HepG2 (cell line): ENCODE results near the gene MFAP1. TPM values are rescaled to one million over a fixed set of nuclear protein-coding genes. Genes with fewer than 3 reads are reported as not detected.

Experiments
- BORCS8-MEF2B ChIP-seq: sonication (generic); formaldehyde crosslinking; IDR thresholded peaks from 2 replicates; pipeline ENCODE4 v1.8.0; 2022; ENCODE audit warnings: mild to moderate bottlenecking, missing genetic modification reagents
- CCDC6 ChIP-seq: sonication (generic); formaldehyde crosslinking; IDR thresholded peaks from 2 replicates; pipeline ENCODE4 v1.8.1; 2022; ENCODE audit warnings: mild to moderate bottlenecking, missing genetic modification reagents, moderate library complexity
- FOXO1 ChIP-seq: sonication (generic); formaldehyde crosslinking; IDR thresholded peaks from 2 replicates; pipeline ENCODE4 v1.4.0; 2020; ENCODE audit warnings: missing genetic modification reagents
- GABPB1 ChIP-seq: IDR thresholded peaks from 2 replicates; pipeline ENCODE4 v1.6.1; 2016; ENCODE audit warnings: mild to moderate bottlenecking, missing genetic modification reagents, moderate library complexity, missing compliant biosample characterization
- ISX ChIP-seq: sonication (generic); formaldehyde crosslinking; conservative IDR thresholded peaks from 2 replicates; pipeline ENCODE4 v1.5.0; 2020; ENCODE audit warnings: missing genetic modification reagents
- PAF1 ChIP-seq: IDR thresholded peaks from 2 replicates; pipeline ENCODE4 v1.6.1; 2016; ENCODE audit warnings: missing genetic modification reagents, missing compliant biosample characterization
- RAD51 ChIP-seq: fragments of 450-650 bp; IDR thresholded peaks from 2 replicates; pipeline ENCODE4 v1.6.1; 2016; ENCODE audit warnings: borderline replicate concordance
- RELA ChIP-seq: sonication (generic); formaldehyde crosslinking; IDR thresholded peaks from 2 replicates; pipeline ENCODE4 v1.4.0; 2020; ENCODE audit warnings: missing genetic modification reagents
- TEAD2 ChIP-seq: sonication (generic); formaldehyde crosslinking; IDR thresholded peaks from 2 replicates; pipeline ENCODE4 v1.9.0; 2021; ENCODE audit warnings: missing genetic modification reagents
- XBP1 ChIP-seq: sonication (generic); formaldehyde crosslinking; IDR thresholded peaks from 2 replicates; pipeline ENCODE4 v1.5.0; 2020; ENCODE audit warnings: missing genetic modification reagents
- YEATS2 ChIP-seq: sonication (generic); formaldehyde crosslinking; IDR thresholded peaks from 2 replicates; pipeline ENCODE4 v1.4.0; 2020; ENCODE audit warnings: missing genetic modification reagents, borderline replicate concordance
- ZNF263 ChIP-seq: sonication (generic); formaldehyde crosslinking; IDR thresholded peaks from 2 replicates; pipeline ENCODE4 v1.4.0; 2020; ENCODE audit warnings: missing genetic modification reagents
- ZNF615 ChIP-seq: sonication (generic); formaldehyde crosslinking; IDR thresholded peaks from 2 replicates; pipeline ENCODE4 v1.5.0; 2020; ENCODE audit warnings: mild to moderate bottlenecking, missing genetic modification reagents, borderline replicate concordance
- ZSCAN9 ChIP-seq: IDR thresholded peaks from 2 replicates; pipeline ENCODE4 v1.6.1; 2016; ENCODE audit warnings: borderline replicate concordance
- polyA plus RNA-seq, 8 experiments: library from polyadenylated mRNA; depleted of rRNA in 3 of 8; stranded (reverse) in 7 of 8; unstranded in 1 of 8; fragments of >200 nt; fragmentation: Illumina TruSeq in 4 of 8; extraction: Trizol in 4 of 8; gene quantifications; 2 replicates each; pipeline versions ENCODE4 v1.2.1 to v1.2.3, GENCODE V29; 2011 to 2016; ENCODE audit warnings: low read depth in 4 of 8, missing spikeins in 1 of 8, mixed read lengths in 1 of 8; ENCODE audit not compliant: insufficient read depth in 1 of 8
- total RNA-seq, 5 experiments: library from RNA; depleted of rRNA; stranded (reverse); fragments of >200 nt; fragmentation: Illumina TruSeq; extraction: Trizol; gene quantifications; 2 replicates each; pipeline ENCODE4 v1.2.3, GENCODE V29; 2016; ENCODE audit warnings: low read depth in 1 of 5
- TF ChIP-seq, protein P1 (sequence below): sonication (generic); formaldehyde crosslinking; IDR thresholded peaks from 2 replicates; pipeline ENCODE4 v1.4.0; 2020; ENCODE audit warnings: missing genetic modification reagents, borderline replicate concordance
- TF ChIP-seq, protein P2 (sequence below): sonication (generic); formaldehyde crosslinking; IDR thresholded peaks from 2 replicates; pipeline ENCODE4 v1.4.0; 2020; ENCODE audit warnings: missing genetic modification reagents
- TF ChIP-seq, protein P3 (sequence below): sonication (generic); formaldehyde crosslinking; IDR thresholded peaks from 2 replicates; pipeline ENCODE4 v1.4.0; 2020; ENCODE audit warnings: missing genetic modification reagents, borderline replicate concordance
- TF ChIP-seq, protein P4 (sequence below): sonication (generic); formaldehyde crosslinking; IDR thresholded peaks from 2 replicates; pipeline ENCODE4 v1.4.0; 2020; ENCODE audit warnings: missing genetic modification reagents
- TF ChIP-seq, protein P5 (sequence below): sonication (generic); formaldehyde crosslinking; IDR thresholded peaks from 2 replicates; pipeline ENCODE4 v1.4.0; 2020; ENCODE audit warnings: low read depth, mild to moderate bottlenecking, missing genetic modification reagents
- TF ChIP-seq, protein P6 (sequence below): sonication (generic); formaldehyde crosslinking; IDR thresholded peaks from 2 replicates; pipeline ENCODE4 v1.8.0; 2022; ENCODE audit warnings: missing genetic modification reagents, mild to moderate bottlenecking, borderline replicate concordance

The MFAP1 gene
- total and polyA plus RNA-seq, 2 of the 13 experiments (the other 11 are each of a cell fraction or from before 2014, with no cell fraction given) = 11.8 to 39.5 TPM

DNA sequence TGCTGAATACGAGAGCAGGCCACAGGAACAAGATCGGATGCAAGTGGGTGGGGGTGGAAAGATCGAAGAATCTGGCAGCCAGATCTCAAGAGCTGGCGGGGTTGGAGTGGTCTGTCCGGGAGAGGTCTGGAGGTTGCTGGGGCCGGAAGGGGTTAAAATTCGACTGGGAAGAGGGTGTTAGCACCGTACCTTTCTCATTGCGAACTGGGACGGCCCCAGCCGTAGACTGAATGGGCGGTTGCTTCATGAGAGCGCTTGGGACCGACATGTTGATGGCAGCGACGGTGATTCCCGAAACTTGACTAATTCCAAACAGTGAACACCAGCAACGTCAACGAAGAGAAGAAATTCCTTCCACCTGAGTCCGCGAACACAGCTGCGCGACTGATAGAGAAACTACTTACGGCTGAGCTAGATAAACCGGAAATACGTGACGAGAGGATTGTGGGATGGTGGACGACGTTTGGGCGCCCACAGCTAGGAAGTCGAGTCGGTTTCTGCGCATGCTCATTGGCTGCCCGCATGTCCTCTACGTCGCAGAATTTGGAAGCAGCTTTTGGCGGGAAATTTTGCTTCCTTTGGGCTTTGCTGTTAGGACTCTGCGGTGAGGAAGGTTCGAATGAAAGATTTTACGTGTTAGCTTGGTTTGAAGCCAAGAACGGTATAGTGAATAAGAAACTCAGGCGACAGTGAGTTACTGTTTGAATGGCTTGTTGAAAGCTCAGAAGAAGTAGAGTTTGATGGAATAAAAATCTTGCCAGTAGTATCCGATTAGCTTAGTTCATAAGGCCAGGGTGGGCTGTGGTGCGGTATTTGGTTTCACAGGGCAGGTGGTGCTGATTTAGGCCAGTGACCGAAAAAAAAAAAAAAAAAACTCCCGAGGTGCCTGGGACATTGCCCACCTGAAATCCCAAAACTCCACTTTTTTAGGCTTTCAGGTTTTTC lies at the start of gene MFAP1 (continued):
- TF ChIP-seq, protein P1, sequence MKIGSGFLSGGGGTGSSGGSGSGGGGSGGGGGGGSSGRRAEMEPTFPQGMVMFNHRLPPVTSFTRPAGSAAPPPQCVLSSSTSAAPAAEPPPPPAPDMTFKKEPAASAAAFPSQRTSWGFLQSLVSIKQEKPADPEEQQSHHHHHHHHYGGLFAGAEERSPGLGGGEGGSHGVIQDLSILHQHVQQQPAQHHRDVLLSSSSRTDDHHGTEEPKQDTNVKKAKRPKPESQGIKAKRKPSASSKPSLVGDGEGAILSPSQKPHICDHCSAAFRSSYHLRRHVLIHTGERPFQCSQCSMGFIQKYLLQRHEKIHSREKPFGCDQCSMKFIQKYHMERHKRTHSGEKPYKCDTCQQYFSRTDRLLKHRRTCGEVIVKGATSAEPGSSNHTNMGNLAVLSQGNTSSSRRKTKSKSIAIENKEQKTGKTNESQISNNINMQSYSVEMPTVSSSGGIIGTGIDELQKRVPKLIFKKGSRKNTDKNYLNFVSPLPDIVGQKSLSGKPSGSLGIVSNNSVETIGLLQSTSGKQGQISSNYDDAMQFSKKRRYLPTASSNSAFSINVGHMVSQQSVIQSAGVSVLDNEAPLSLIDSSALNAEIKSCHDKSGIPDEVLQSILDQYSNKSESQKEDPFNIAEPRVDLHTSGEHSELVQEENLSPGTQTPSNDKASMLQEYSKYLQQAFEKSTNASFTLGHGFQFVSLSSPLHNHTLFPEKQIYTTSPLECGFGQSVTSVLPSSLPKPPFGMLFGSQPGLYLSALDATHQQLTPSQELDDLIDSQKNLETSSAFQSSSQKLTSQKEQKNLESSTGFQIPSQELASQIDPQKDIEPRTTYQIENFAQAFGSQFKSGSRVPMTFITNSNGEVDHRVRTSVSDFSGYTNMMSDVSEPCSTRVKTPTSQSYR = no peak
- no peak for TF ChIP-seq RELA (CRISPR knock-in tag)
- TF ChIP-seq FOXO1 (CRISPR knock-in tag) = no peak
- TF ChIP-seq, protein P2, sequence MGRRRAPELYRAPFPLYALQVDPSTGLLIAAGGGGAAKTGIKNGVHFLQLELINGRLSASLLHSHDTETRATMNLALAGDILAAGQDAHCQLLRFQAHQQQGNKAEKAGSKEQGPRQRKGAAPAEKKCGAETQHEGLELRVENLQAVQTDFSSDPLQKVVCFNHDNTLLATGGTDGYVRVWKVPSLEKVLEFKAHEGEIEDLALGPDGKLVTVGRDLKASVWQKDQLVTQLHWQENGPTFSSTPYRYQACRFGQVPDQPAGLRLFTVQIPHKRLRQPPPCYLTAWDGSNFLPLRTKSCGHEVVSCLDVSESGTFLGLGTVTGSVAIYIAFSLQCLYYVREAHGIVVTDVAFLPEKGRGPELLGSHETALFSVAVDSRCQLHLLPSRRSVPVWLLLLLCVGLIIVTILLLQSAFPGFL (CRISPR knock-in tag) = no peak
- peak; percentile 92; the same call in 1 of the 2 replicates for TF ChIP-seq YEATS2
- TF ChIP-seq ISX (CRISPR knock-in tag) = 0 out of 2 replicates have a peak, but pooled peaks have one; percentile 52
- no peak for TF ChIP-seq PAF1 (CRISPR knock-in tag)
- TF ChIP-seq, protein P3, sequence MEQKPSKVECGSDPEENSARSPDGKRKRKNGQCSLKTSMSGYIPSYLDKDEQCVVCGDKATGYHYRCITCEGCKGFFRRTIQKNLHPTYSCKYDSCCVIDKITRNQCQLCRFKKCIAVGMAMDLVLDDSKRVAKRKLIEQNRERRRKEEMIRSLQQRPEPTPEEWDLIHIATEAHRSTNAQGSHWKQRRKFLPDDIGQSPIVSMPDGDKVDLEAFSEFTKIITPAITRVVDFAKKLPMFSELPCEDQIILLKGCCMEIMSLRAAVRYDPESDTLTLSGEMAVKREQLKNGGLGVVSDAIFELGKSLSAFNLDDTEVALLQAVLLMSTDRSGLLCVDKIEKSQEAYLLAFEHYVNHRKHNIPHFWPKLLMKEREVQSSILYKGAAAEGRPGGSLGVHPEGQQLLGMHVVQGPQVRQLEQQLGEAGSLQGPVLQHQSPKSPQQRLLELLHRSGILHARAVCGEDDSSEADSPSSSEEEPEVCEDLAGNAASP (CRISPR knock-in tag) = no peak
- no peak; the same call in 1 of the 2 replicates for TF ChIP-seq CCDC6 (CRISPR knock-in tag)
- TF ChIP-seq ZNF615 (CRISPR knock-in tag) = no peak
- no peak for TF ChIP-seq TEAD2 (CRISPR knock-in tag)
- TF ChIP-seq XBP1 (CRISPR knock-in tag) = peak; percentile 78; the same call in 1 of the 2 replicates
- TF ChIP-seq, protein P4, sequence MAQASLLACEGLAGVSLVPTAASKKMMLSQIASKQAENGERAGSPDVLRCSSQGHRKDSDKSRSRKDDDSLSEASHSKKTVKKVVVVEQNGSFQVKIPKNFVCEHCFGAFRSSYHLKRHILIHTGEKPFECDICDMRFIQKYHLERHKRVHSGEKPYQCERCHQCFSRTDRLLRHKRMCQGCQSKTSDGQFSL (CRISPR knock-in tag) = no peak
- no peak for TF ChIP-seq RAD51
- peak; percentile 85; the same call in 1 of the 2 replicates for TF ChIP-seq BORCS8-MEF2B
- TF ChIP-seq GABPB1 = peak; percentile 95
- TF ChIP-seq ZNF263 = peak; percentile 70; the same call in 1 of the 2 replicates
- TF ChIP-seq, protein P5, sequence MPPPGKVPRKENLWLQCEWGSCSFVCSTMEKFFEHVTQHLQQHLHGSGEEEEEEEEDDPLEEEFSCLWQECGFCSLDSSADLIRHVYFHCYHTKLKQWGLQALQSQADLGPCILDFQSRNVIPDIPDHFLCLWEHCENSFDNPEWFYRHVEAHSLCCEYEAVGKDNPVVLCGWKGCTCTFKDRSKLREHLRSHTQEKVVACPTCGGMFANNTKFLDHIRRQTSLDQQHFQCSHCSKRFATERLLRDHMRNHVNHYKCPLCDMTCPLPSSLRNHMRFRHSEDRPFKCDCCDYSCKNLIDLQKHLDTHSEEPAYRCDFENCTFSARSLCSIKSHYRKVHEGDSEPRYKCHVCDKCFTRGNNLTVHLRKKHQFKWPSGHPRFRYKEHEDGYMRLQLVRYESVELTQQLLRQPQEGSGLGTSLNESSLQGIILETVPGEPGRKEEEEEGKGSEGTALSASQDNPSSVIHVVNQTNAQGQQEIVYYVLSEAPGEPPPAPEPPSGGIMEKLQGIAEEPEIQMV (CRISPR knock-in tag) = no peak
- TF ChIP-seq, protein P6, sequence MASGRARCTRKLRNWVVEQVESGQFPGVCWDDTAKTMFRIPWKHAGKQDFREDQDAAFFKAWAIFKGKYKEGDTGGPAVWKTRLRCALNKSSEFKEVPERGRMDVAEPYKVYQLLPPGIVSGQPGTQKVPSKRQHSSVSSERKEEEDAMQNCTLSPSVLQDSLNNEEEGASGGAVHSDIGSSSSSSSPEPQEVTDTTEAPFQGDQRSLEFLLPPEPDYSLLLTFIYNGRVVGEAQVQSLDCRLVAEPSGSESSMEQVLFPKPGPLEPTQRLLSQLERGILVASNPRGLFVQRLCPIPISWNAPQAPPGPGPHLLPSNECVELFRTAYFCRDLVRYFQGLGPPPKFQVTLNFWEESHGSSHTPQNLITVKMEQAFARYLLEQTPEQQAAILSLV = peak; percentile 92
- TF ChIP-seq ZSCAN9 (CRISPR knock-in tag) = peak; percentile 53; the same call in 1 of the 2 replicates
